Keratinocyte (primary cell): ENCODE results near the gene CFAP100. TPM values are rescaled to one million over a fixed set of nuclear protein-coding genes. Genes with fewer than 3 reads are reported as not detected.

ENCODE experiments used
- DNase-seq: peaks from one replicate; pipeline ENCODE4 v3.0.0-alpha.2; 2011; ENCODE audit warnings: low read depth, missing footprints, low spot score
- FAIRE-seq: peaks from 2 replicates; lab custom pipeline; 2011; peaks lifted over from hg19 to GRCh38; lab: Jason Lieb, UNC
- H2AFZ ChIP-seq: 2 replicates; pipeline ENCODE4 v1.6.0; 2012; ENCODE audit warnings: low read length, control low read depth, inconsistent platforms; ENCODE audit not compliant: control insufficient read depth
- H3K27ac ChIP-seq: 2 replicates; pipeline ENCODE4 v1.5.1; 2011; ENCODE audit warnings: low read length; ENCODE audit not compliant: control insufficient read depth, insufficient read depth
- H3K27me3 ChIP-seq: 3 replicates; pipeline ENCODE4 v1.6.0; 2011; ENCODE audit warnings: low read length; ENCODE audit not compliant: control insufficient read depth, insufficient read depth; ENCODE audit errors: extremely low read depth
- H3K36me3 ChIP-seq, 2 experiments: 2 replicates in 1 of 2; 3 replicates in 1 of 2; pipeline ENCODE4 v1.5.1; 2011; ENCODE audit warnings: low read length in 2 of 2, mild to moderate bottlenecking in 1 of 2; ENCODE audit not compliant: control insufficient read depth in 2 of 2, insufficient read depth in 2 of 2; ENCODE audit errors: extremely low read depth in 1 of 2
- H3K4me1 ChIP-seq: 3 replicates; pipeline ENCODE4 v1.5.1; 2011; ENCODE audit warnings: low read length; ENCODE audit not compliant: control insufficient read depth, insufficient read depth; ENCODE audit errors: extremely low read depth
- H3K4me2 ChIP-seq: 3 replicates; pipeline ENCODE4 v1.6.0; 2011; ENCODE audit warnings: low read depth, low read length; ENCODE audit not compliant: control insufficient read depth, insufficient read depth; ENCODE audit errors: extremely low read depth
- H3K4me3 ChIP-seq, 3 experiments: fragments of 200-600 bp in 1 of 3; sonication (generic) in 1 of 3; 2 replicates in 2 of 3; 3 replicates in 1 of 3; pipeline ENCODE4 v1.5.1; 2011 to 2016; ENCODE audit warnings: low read length in 3 of 3, mild to moderate bottlenecking in 3 of 3, control low read depth in 2 of 3, inconsistent platforms in 1 of 3, low read depth in 1 of 3, mixed read lengths in 1 of 3, mixed run types in 1 of 3, moderate library complexity in 1 of 3; ENCODE audit not compliant: control insufficient read depth in 2 of 3, insufficient read depth in 2 of 3; ENCODE audit errors: extremely low read depth in 1 of 3
- H3K79me2 ChIP-seq: 2 replicates; pipeline ENCODE4 v1.6.0; 2012; ENCODE audit warnings: low read length; ENCODE audit not compliant: control insufficient read depth, insufficient read depth
- H3K9ac ChIP-seq: 3 replicates; pipeline ENCODE4 v1.6.0; 2011; ENCODE audit warnings: low read length; ENCODE audit not compliant: control insufficient read depth, insufficient read depth; ENCODE audit errors: extremely low read depth
- H3K9me1 ChIP-seq: 3 replicates; pipeline ENCODE4 v1.6.0; 2011; ENCODE audit warnings: low read length; ENCODE audit not compliant: control insufficient read depth, insufficient read depth; ENCODE audit errors: extremely low read depth
- H3K9me3 ChIP-seq: 2 replicates; pipeline ENCODE4 v1.5.1; 2012; ENCODE audit warnings: low read depth, low read length; ENCODE audit not compliant: control insufficient read depth
- H4K20me1 ChIP-seq: 3 replicates; pipeline ENCODE4 v1.6.0; 2011; ENCODE audit warnings: low read length; ENCODE audit not compliant: control insufficient read depth, insufficient read depth; ENCODE audit errors: extremely low read depth
- CTCF ChIP-seq, 3 experiments: IDR thresholded peaks in 1 of 3; conservative IDR thresholded peaks in 1 of 3; optimal IDR thresholded peaks in 1 of 3; 2 replicates in 2 of 3; 3 replicates in 1 of 3; pipeline versions ENCODE3 to v1.5.1; 2011; ENCODE audit warnings: low read length in 3 of 3, mild to moderate bottlenecking in 3 of 3, moderate library complexity in 2 of 3, control low read depth in 1 of 3, inconsistent platforms in 1 of 3; ENCODE audit not compliant: insufficient read depth in 2 of 3; ENCODE audit errors: extremely low read depth in 1 of 3
- EZH2 ChIP-seq: IDR thresholded peaks from one replicate; pipeline ENCODE4 v1.6.1; 2012; ENCODE audit warnings: inconsistent platforms, mild to moderate bottlenecking, low read length, moderate library complexity
- dilution Hi-C: fragments of 300-500 bp; cut with MboI; formaldehyde crosslinking; loops from one replicate; pipeline ENCODE4 v1.7.0; 2020; ENCODE audit warnings: low sequenced_read_pairs; ENCODE audit not compliant: extremely low pct_ligation_motif_present
- polyA plus RNA-seq, 5 experiments: library from polyadenylated mRNA; depleted of rRNA in 3 of 5; stranded (reverse) in 3 of 5; stranded (forward) in 1 of 5; unstranded in 1 of 5; fragments of >200 nt; gene quantifications; 1 replicate in 1 of 5; 2 replicates in 3 of 5; 3 replicates in 1 of 5; pipeline versions ENCODE4 v1.2.1 to v1.2.3, GENCODE V29; 2011 to 2012; ENCODE audit warnings: missing spikeins in 2 of 5, low read depth in 1 of 5, low replicate concordance in 1 of 5

Gene CFAP100
- polyA plus RNA-seq, 1 donor (not counting 4 experiments of a cell fraction or from before 2014, with no cell fraction given) = not detected

GRCh38 chr3:126454025-126454424 lies 59.3 kb downstream of the CFAP100 start:
- no peaks in the 10 kb centered on the region for H3K4me1 ChIP-seq
- dilution Hi-C loops = no loop called here
- FAIRE-seq = no peak
- H3K9ac ChIP-seq = no peak overlapping the region
- peaks cover 9% of the 10 kb centered on the region for H3K79me2 ChIP-seq
- DNase-seq = no peak
- TF ChIP-seq CTCF (optimal IDR thresholded peaks at IDR 0.05 in 1 of 3, IDR thresholded peaks at IDR 0.05 in 1 of 3, conservative IDR thresholded peaks at IDR 0.05 in 1 of 3; ENCODE audit: extremely low read depth in 1 of 3, insufficient read depth in 2 of 3, low read length in 3 of 3) (no peak), EZH2 (no peak)
- H3K27ac ChIP-seq = no peak overlapping the region
- H3K9me3 ChIP-seq = no peaks in the 10 kb centered on the region
- H2AFZ ChIP-seq = no peak overlapping the region
- no peaks in the 10 kb centered on the region for H3K9me1 ChIP-seq
- no peaks in the 10 kb centered on the region for H3K27me3 ChIP-seq
- H3K36me3 ChIP-seq = peaks cover 27 to 32% of the 10 kb centered on the region in 2 experiments
- no peak overlapping the region for H3K4me3 ChIP-seq
- no peak overlapping the region for H3K4me2 ChIP-seq
- H4K20me1 ChIP-seq = peaks cover 8% of the 10 kb centered on the region

- no peak for TF ChIP-seq EZH2
- TF ChIP-seq CTCF (optimal IDR thresholded peaks at IDR 0.05 in 1 of 3, IDR thresholded peaks at IDR 0.05 in 1 of 3, conservative IDR thresholded peaks at IDR 0.05 in 1 of 3; ENCODE audit: extremely low read depth in 1 of 3, insufficient read depth in 2 of 3, low read length in 3 of 3) = no peak
- Histone ChIP-seq H3K4me1 (no peaks in the 10 kb centered on the region), H3K9me1 (no peaks in the 10 kb centered on the region), H2AFZ (no peak overlapping the region), H4K20me1 (peaks cover 9% of the 10 kb centered on the region), H3K9me3 (no peaks in the 10 kb centered on the region), H3K9ac (no peak overlapping the region), H3K36me3 (peaks cover 32% of the 10 kb centered on the region in 2 experiments), H3K27ac (no peak overlapping the region), H3K4me2 (no peak overlapping the region), H3K27me3 (no peaks in the 10 kb centered on the region), H3K4me3 (no peak overlapping the region), H3K79me2 (peaks cover 11% of the 10 kb centered on the region)
- DNase-seq (no peak), FAIRE-seq (no peak)
- dilution Hi-C loops = no loop called here
Observed at GRCh38 chr3:126454437-126455198, 59.9 kb downstream of the CFAP100 start.
